H1 (cell line): ENCODE measurements around the gene SLAMF6. TPM values are rescaled to one million over a fixed set of nuclear protein-coding genes. Genes with fewer than 3 reads are reported as not detected.

Experiments
- CTCF ChIA-PET: fragments of 300-600 bp; sonication (Branson Sonifier 250); formaldehyde crosslinking; loops from one replicate; lab custom pipeline; 2021; ENCODE audit not compliant: partially characterized antibody; lab: Charles Lee
- POLR2A ChIA-PET: fragments of 300-600 bp; sonication (Branson Sonifier 250); formaldehyde crosslinking; loops from one replicate; lab custom pipeline; 2021; ENCODE audit warnings: inconsistent platforms; ENCODE audit not compliant: partially characterized antibody; lab: Charles Lee
- DNase-seq, 2 experiments: peaks; one replicate each; pipeline versions ENCODE4 v3.0.0 to v3.0.0-alpha.2; 2010 to 2022; ENCODE audit warnings: low spot score in 2 of 2, low read depth in 1 of 2, mixed read lengths in 1 of 2
- FAIRE-seq: peaks from 2 replicates; lab custom pipeline; 2011; peaks lifted over from hg19 to GRCh38; lab: Jason Lieb, UNC
- H2AFZ ChIP-seq: 2 replicates; pipeline ENCODE4 v1.8.1; 2012; ENCODE audit warnings: low read length, inconsistent platforms
- H2AK5ac ChIP-seq: 2 replicates; pipeline ENCODE4 v1.6.1; 2013; ENCODE audit warnings: low read depth, low read length
- H2BK120ac ChIP-seq: replicated peaks from 2 replicates; pipeline ENCODE3; 2013; ENCODE audit warnings: low read depth, low read length, inconsistent platforms
- H2BK12ac ChIP-seq: 2 replicates; pipeline ENCODE4 v1.6.1; 2013; ENCODE audit warnings: low read depth, low read length
- H2BK15ac ChIP-seq: 2 replicates; pipeline ENCODE4 v1.6.1; 2013; ENCODE audit warnings: low read length
- H2BK20ac ChIP-seq: 2 replicates; pipeline ENCODE4 v1.6.1; 2013; ENCODE audit warnings: low read length
- H2BK5ac ChIP-seq: 2 replicates; pipeline ENCODE4 v1.6.1; 2013; ENCODE audit warnings: low read depth, low read length
- H3K14ac ChIP-seq: 2 replicates; pipeline ENCODE4 v1.6.1; 2013; ENCODE audit warnings: inconsistent platforms; ENCODE audit not compliant: insufficient read length
- H3K18ac ChIP-seq: 2 replicates; pipeline ENCODE4 v1.6.1; 2013; ENCODE audit warnings: low read length; ENCODE audit errors: extremely low read depth
- H3K23ac ChIP-seq: 2 replicates; pipeline ENCODE4 v1.6.1; 2013; ENCODE audit warnings: inconsistent platforms; ENCODE audit not compliant: insufficient read length
- H3K23me2 ChIP-seq: 2 replicates; pipeline ENCODE4 v1.6.1; 2013; ENCODE audit warnings: low read depth, low read length
- H3K27ac ChIP-seq: 2 replicates; pipeline ENCODE4 v1.6.1; 2011; ENCODE audit warnings: low read depth, low read length, inconsistent platforms
- H3K27me3 ChIP-seq, 4 experiments: replicated peaks in 1 of 4; 1 replicate in 1 of 4; 2 replicates in 3 of 4; pipeline versions ENCODE4 v1.6.1 to v1.8.1; 2011 to 2013; ENCODE audit warnings: low read length in 3 of 4, mild to moderate bottlenecking in 3 of 4, inconsistent platforms in 2 of 4, mixed read lengths in 2 of 4, moderate library complexity in 1 of 4; ENCODE audit not compliant: control insufficient read depth in 3 of 4, insufficient read depth in 3 of 4; ENCODE audit errors: extremely low read depth in 1 of 4
- H3K36me3 ChIP-seq, 4 experiments: 2 replicates each; pipeline versions ENCODE4 v1.6.1 to v1.8.1; 2011 to 2013; ENCODE audit warnings: mild to moderate bottlenecking in 4 of 4, low read length in 3 of 4, moderate library complexity in 2 of 4, control low read depth in 1 of 4, inconsistent platforms in 1 of 4; ENCODE audit not compliant: insufficient read depth in 4 of 4, control insufficient read depth in 2 of 4
- H3K4ac ChIP-seq: replicated peaks from 2 replicates; pipeline ENCODE3; 2013; ENCODE audit warnings: low read length, low read depth, mixed read lengths, inconsistent platforms; ENCODE audit not compliant: insufficient read length
- H3K4me1 ChIP-seq, 4 experiments: replicated peaks in 1 of 4; 1 replicate in 1 of 4; 2 replicates in 3 of 4; pipeline versions ENCODE4 v1.6.1 to v1.8.1; 2011 to 2013; ENCODE audit warnings: low read length in 3 of 4, inconsistent platforms in 2 of 4, mixed read lengths in 1 of 4; ENCODE audit not compliant: insufficient read depth in 4 of 4, control insufficient read depth in 3 of 4
- H3K4me2 ChIP-seq, 2 experiments: 2 replicates each; pipeline versions ENCODE4 v1.6.1 to v1.8.1; 2011 to 2013; ENCODE audit warnings: low read depth in 2 of 2, low read length in 2 of 2, control low read depth in 1 of 2, inconsistent platforms in 1 of 2, mild to moderate bottlenecking in 1 of 2; ENCODE audit not compliant: insufficient read depth in 1 of 2
- H3K4me3 ChIP-seq, 4 experiments: fragments of 200-600, 300-600 bp in 1 of 4; sonication (generic), shearing (Covaris generic), sonication (Bioruptor Twin) in 1 of 4; 2 replicates each; pipeline versions ENCODE4 v1.5.1 to v1.8.1; 2011 to 2016; ENCODE audit warnings: low read length in 4 of 4, low read depth in 3 of 4, control low read depth in 2 of 4, inconsistent platforms in 2 of 4, mild to moderate bottlenecking in 2 of 4, mixed read lengths in 1 of 4, moderate library complexity in 1 of 4; ENCODE audit not compliant: insufficient read depth in 2 of 4; ENCODE audit errors: extremely low read depth in 1 of 4
- H3K56ac ChIP-seq: replicated peaks from 2 replicates; pipeline ENCODE3; 2013; ENCODE audit warnings: low read depth, mild to moderate bottlenecking, mixed read lengths, low read length, inconsistent platforms; ENCODE audit not compliant: insufficient read length
- H3K79me1 ChIP-seq: 2 replicates; pipeline ENCODE4 v1.6.1; 2013; ENCODE audit warnings: low read depth, low read length, control low read depth
- H3K79me2 ChIP-seq, 2 experiments: 2 replicates each; pipeline versions ENCODE4 v1.6.1 to v1.8.1; 2012 to 2013; ENCODE audit warnings: low read length in 2 of 2, mild to moderate bottlenecking in 2 of 2, inconsistent platforms in 1 of 2; ENCODE audit not compliant: insufficient read depth in 2 of 2, control insufficient read depth in 1 of 2
- H3K9ac ChIP-seq, 4 experiments: replicated peaks in 1 of 4; 1 replicate in 1 of 4; 2 replicates in 3 of 4; pipeline versions ENCODE4 v1.6.1 to v1.8.1; 2011 to 2013; ENCODE audit warnings: low read depth in 3 of 4, low read length in 3 of 4, control low read depth in 2 of 4, mild to moderate bottlenecking in 2 of 4, moderate library complexity in 2 of 4, inconsistent platforms in 1 of 4; ENCODE audit errors: extremely low read depth in 1 of 4
- H3K9me3 ChIP-seq, 2 experiments: 2 replicates each; pipeline versions ENCODE4 v1.6.1 to v1.8.1; 2012 to 2013; ENCODE audit warnings: mild to moderate bottlenecking in 2 of 2, moderate library complexity in 2 of 2, control low read depth in 1 of 2, inconsistent platforms in 1 of 2, low read depth in 1 of 2, low read length in 1 of 2, mixed read lengths in 1 of 2; ENCODE audit not compliant: insufficient read depth in 2 of 2
- H4K20me1 ChIP-seq, 2 experiments: replicated peaks in 1 of 2; 2 replicates each; pipeline versions ENCODE3 to v1.8.1; 2011 to 2013; ENCODE audit warnings: inconsistent platforms in 2 of 2, low read length in 2 of 2, mild to moderate bottlenecking in 1 of 2; ENCODE audit not compliant: insufficient read depth in 2 of 2, control insufficient read depth in 1 of 2
- H4K5ac ChIP-seq: 2 replicates; pipeline ENCODE4 v1.6.1; 2013; ENCODE audit warnings: low read length, low read depth, mixed read lengths, inconsistent platforms; ENCODE audit not compliant: insufficient read length
- H4K8ac ChIP-seq: 2 replicates; pipeline ENCODE4 v1.8.0; 2013; ENCODE audit warnings: mild to moderate bottlenecking, moderate library complexity, low read length, inconsistent platforms; ENCODE audit not compliant: insufficient read depth; ENCODE audit errors: extremely low read depth
- H4K91ac ChIP-seq: replicated peaks from 2 replicates; pipeline ENCODE3; 2013; ENCODE audit warnings: low read length, mixed read lengths, inconsistent platforms; ENCODE audit not compliant: insufficient read length
- EP300 ChIP-seq, 2 experiments: IDR thresholded peaks; 1 replicate in 1 of 2; 2 replicates in 1 of 2; pipeline ENCODE4 v1.6.1; 2011 to 2012; ENCODE audit warnings: low read depth in 2 of 2, low read length in 2 of 2, mild to moderate bottlenecking in 2 of 2, borderline replicate concordance in 1 of 2, inconsistent platforms in 1 of 2, moderate library complexity in 1 of 2
- NANOG ChIP-seq: IDR thresholded peaks from 2 replicates; pipeline ENCODE4 v1.6.1; 2011; ENCODE audit warnings: low read length, low read depth, mild to moderate bottlenecking, inconsistent platforms; ENCODE audit not compliant: insufficient read depth, poor library complexity, severe bottlenecking
- SP4 ChIP-seq: IDR thresholded peaks from 2 replicates; pipeline ENCODE4 v1.6.1; 2012; ENCODE audit warnings: low read length, inconsistent platforms
- WGBS, 2 experiments: shearing (Covaris generic) in 1 of 2; methylation state at CpG; one replicate each; pipeline versions ENCODE4 v1.1.6 to v1.1.7; 2013 to 2015; ENCODE audit warnings: low lambda C conversion rate in 2 of 2, mixed read lengths in 2 of 2, inconsistent platforms in 1 of 2, low coverage in 1 of 2, missing lambda C conversion rate in 1 of 2; ENCODE audit not compliant: insufficient replicate concordance in 2 of 2, insufficient coverage in 1 of 2, insufficient read length in 1 of 2; ENCODE audit errors: extremely low coverage in 1 of 2, missing lambda C conversion rate in 1 of 2; 5-methylcytosine and 5-hydroxymethylcytosine counted together
- polyA plus RNA-seq, 7 experiments: library from polyadenylated mRNA; depleted of rRNA in 3 of 7; stranded (reverse) in 5 of 7; unstranded in 2 of 7; fragments of >200 nt in 5 of 7; fragments of 200-250 nt in 2 of 7; gene quantifications; 1 replicate in 5 of 7; 2 replicates in 1 of 7; 4 replicates in 1 of 7; pipeline versions ENCODE4 v1.2.1 to v1.2.3, GENCODE V29; 2011 to 2013; ENCODE audit warnings: missing spikeins in 2 of 7, mixed read lengths in 2 of 7
- total RNA-seq: library from RNA; stranded (reverse); fragmentation: NEBNext Ultra II Directional; extraction: Animal tissue kit (Norgen Biotek cat#: 25700); gene quantifications from 2 replicates; pipeline ENCODE4 v1.2.1, GENCODE V29; 2021
- TF ChIP-seq, protein P1 (sequence below): IDR thresholded peaks from 2 replicates; pipeline ENCODE4 v1.6.1; 2011; ENCODE audit warnings: low read depth, mild to moderate bottlenecking, low read length; ENCODE audit not compliant: insufficient read depth
- TF ChIP-seq, protein P2 (sequence below): IDR thresholded peaks from 2 replicates; pipeline ENCODE4 v1.6.1; 2011; ENCODE audit warnings: low read length, improper control_type of control experiment

SLAMF6 gene
- total and polyA plus RNA-seq, 2 of the 8 experiments (the other 6 are each of a cell fraction or from before 2014, with no cell fraction given) = not detected

DNA sequence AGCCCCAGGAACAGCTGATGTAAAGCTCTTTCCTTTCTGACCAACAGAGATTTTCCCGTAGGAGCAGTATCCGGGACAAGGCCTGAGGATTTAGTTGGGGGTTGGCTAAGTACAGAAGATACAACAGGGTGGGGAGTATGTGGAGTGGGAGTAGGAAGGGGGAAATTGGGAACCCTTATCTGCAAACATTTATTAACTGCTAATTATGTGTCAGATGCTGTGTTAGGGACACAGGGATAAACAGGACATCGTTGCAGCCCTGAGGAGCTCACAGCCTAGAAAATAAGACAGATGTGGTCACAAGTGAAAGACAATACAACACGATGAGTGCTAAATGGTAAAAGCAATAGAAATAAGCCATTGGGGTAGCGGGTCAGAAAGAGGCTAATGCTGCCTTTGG is 44.3 kb upstream of the SLAMF6 start:
- H2BK15ac ChIP-seq = no peak overlapping the region
- POLR2A ChIA-PET = no interaction called here
- H2BK12ac ChIP-seq = no peak overlapping the region
- no peaks in the 10 kb centered on the region; a peak in 2 of 4 replicates for H3K9me3 ChIP-seq
- FAIRE-seq = no peak
- H3K14ac ChIP-seq = no peak overlapping the region
- H3K23me2 ChIP-seq = no peaks in the 10 kb centered on the region
- H4K8ac ChIP-seq = no peak overlapping the region
- no peak overlapping the region for H3K9ac ChIP-seq
- no peaks in the 10 kb centered on the region for H3K36me3 ChIP-seq
- H4K5ac ChIP-seq = no peak overlapping the region
- no peak overlapping the region for H2BK5ac ChIP-seq
- H2AK5ac ChIP-seq = no peak overlapping the region
- no peaks in the 10 kb centered on the region for H3K27me3 ChIP-seq
- WGBS, 2 experiments = 88% methylated on average over 5 of the region's 5 CpGs; no CpG with 5 or more reads in 1 of the 2 experiments
- no peaks in the 10 kb centered on the region for H3K79me2 ChIP-seq
- no peak overlapping the region for H3K23ac ChIP-seq
- H3K56ac ChIP-seq = no peak overlapping the region
- CTCF ChIA-PET = no interaction called here
- no peaks in the 10 kb centered on the region for H3K79me1 ChIP-seq
- H4K20me1 ChIP-seq = no peaks in the 10 kb centered on the region
- TF ChIP-seq, protein P1, sequence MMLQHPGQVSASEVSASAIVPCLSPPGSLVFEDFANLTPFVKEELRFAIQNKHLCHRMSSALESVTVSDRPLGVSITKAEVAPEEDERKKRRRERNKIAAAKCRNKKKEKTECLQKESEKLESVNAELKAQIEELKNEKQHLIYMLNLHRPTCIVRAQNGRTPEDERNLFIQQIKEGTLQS = no peak
- TF ChIP-seq, protein P2, sequence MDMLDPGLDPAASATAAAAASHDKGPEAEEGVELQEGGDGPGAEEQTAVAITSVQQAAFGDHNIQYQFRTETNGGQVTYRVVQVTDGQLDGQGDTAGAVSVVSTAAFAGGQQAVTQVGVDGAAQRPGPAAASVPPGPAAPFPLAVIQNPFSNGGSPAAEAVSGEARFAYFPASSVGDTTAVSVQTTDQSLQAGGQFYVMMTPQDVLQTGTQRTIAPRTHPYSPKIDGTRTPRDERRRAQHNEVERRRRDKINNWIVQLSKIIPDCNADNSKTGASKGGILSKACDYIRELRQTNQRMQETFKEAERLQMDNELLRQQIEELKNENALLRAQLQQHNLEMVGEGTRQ = no peak
- TF ChIP-seq NANOG (no peak), EP300 (IDR thresholded peaks at IDR 0.05; ENCODE audit: borderline replicate concordance in 1 of 2, low read depth in 2 of 2, low read length in 2 of 2) (no peak), SP4 (no peak)
- no peaks in the 10 kb centered on the region for H3K4me1 ChIP-seq
- 0 out of 2 replicates have a peak overlapping the region, but pooled peaks have one; percentile 55 for H2AFZ ChIP-seq
- H3K4me3 ChIP-seq = no peak overlapping the region
- no peak overlapping the region for H3K18ac ChIP-seq
- no peak for DNase-seq
- no peak overlapping the region for H3K4ac ChIP-seq
- H3K4me2 ChIP-seq = no peak overlapping the region
- H2BK120ac ChIP-seq = no peak overlapping the region
- no peak overlapping the region for H4K91ac ChIP-seq
- no peak overlapping the region for H2BK20ac ChIP-seq
- no peak overlapping the region for H3K27ac ChIP-seq
